Activated CD4-positive, alpha-beta T cell treated with anti-CD3 and anti-CD28 coated beads, Interleukin-2, amount 50 U/mL, for 48 hours (primary cell): ENCODE data around the gene TAAR8.
"Not testable (repeated sequence)": the region's sequence is repeated elsewhere in the genome, so short reads cannot be mapped to it uniquely, and the experiment has no call there.

Experiments used
- DNase-seq, 2 experiments: peaks; one replicate each; pipeline ENCODE4 v3.0.0-alpha.2; 2020

TAAR8 gene

GRCh38 chr6:132548746-132549463 is 3.6 kb upstream of the TAAR8 start:
- DNase-seq: no peak

- no peak for DNase-seq
These were observed 1.3 kb upstream of the TAAR8 start for GRCh38 chr6:132551214-132551613.

- not testable (repeated sequence) for DNase-seq
These were observed 7.6 kb downstream of the TAAR8 start for GRCh38 chr6:132560087-132560486.

- no peak for DNase-seq
These were observed 13.9 kb downstream of the TAAR8 start for GRCh38 chr6:132566404-132566803.

- DNase-seq: no peak
These were observed 15.1 kb downstream of the TAAR8 start for GRCh38 chr6:132567566-132567965.

GRCh38 chr6:132568611-132569010 is 16.1 kb downstream of the TAAR8 start:
- no peak for DNase-seq

GRCh38 chr6:132569170-132569569 is 16.7 kb downstream of the TAAR8 start:
- DNase-seq: no peak

- DNase-seq: no peak
These were observed 17.8 kb downstream of the TAAR8 start, which contains the start of gene TAAR6 for GRCh38 chr6:132570221-132570777. TSS of gene TAAR6 (plus strand) at chr6:132570322. CDS start at chr6:132570322, 0 bp downstream.

- DNase-seq: no peak
These were observed 19.3 kb downstream of the TAAR8 start for GRCh38 chr6:132571774-132572173.

GRCh38 chr6:132584698-132585097 is 32.2 kb downstream of the TAAR8 start:
- no peak for DNase-seq

GRCh38 chr6:132587424-132587823 is 35.0 kb downstream of the TAAR8 start:
- no peak for DNase-seq

- DNase-seq: no peak
These were observed 37.0 kb downstream of the TAAR8 start, which contains the start of gene TAAR5 for GRCh38 chr6:132589454-132589853. TSS of gene TAAR5 (minus strand) at chr6:132589741. CDS start at chr6:132589686, 55 bp downstream.

- DNase-seq: no peak
These were observed 37.9 kb downstream of the TAAR8 start for GRCh38 chr6:132590362-132590761.

GRCh38 chr6:132592855-132593254 is 40.4 kb downstream of the TAAR8 start:
- DNase-seq: no peak

- no peak for DNase-seq
These were observed 43.7 kb downstream of the TAAR8 start for GRCh38 chr6:132596201-132596600.

GRCh38 chr6:132598473-132598872 is 46.0 kb downstream of the TAAR8 start:
- DNase-seq: no peak

- not testable (repeated sequence) for DNase-seq
These were observed 48.4 kb downstream of the TAAR8 start for GRCh38 chr6:132600900-132601299.
